ENCODE data around the gene DNAH2. TPM values are rescaled to one million over a fixed set of nuclear protein-coding genes. Genes with fewer than 3 reads are reported as not detected.

DNAH2 gene
- total and polyA plus RNA-seq, 2 donors (not counting 3 experiments of a cell fraction or from before 2014, with no cell fraction given): 0.10 to 0.11 TPM

DNA sequence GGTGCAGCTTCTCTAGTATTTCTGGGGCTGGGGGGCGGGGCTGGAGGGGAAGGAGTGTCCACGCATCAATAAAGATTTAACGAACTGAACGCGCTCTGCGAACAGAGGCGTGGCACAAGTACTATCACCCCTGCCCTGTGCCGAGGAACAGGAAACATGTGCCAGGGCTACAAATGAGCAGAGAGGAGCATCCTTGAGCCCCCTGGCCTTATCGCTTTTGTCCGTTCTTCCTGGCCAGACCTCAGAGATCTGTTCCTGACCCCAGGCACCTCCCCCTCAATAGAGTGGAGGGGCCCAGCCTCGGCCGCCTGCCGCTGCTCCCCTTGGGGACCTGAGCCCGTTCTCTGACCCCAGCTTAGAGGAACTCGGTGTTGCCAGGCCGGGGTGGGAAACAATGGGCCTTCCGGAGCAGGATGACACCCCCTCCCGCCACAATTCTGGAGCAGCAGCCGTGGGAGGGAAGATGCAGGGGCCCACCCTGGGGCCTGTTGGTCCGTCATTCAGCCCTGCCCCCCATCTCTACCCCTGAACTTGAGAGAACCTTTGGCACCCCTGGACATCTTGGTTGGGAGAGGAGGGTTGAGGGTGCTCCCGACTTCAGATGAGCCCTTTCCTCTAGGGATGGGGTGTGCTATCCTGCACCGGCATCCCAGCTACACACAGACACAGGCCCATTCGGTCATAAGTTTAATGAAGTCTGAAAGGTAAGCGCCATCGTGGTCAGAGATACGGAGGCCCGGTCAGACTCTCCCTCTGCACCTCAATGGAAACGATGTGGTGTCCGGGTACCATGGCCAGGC lies 138.7 kb downstream of the DNAH2 start:
- intact Hi-C loops (cut with micrococcal nuclease): loop anchor here (1.0 to 10.0 kb wide), 4 partner anchors 113 to 831 kb away; partner anchors contain the start of genes BCL6B, PHF23 and WRAP53
- peak; percentile 91 for FAIRE-seq
- Histone ChIP-seq H3K27me3 (ENCODE audit: control insufficient read depth in 2 of 2, insufficient read depth in 2 of 2, low read length in 2 of 2) (no peaks in the 10 kb centered on the region), H3K36me3 (ENCODE audit: control insufficient read depth in 2 of 2, extremely low read depth in 1 of 2, insufficient read depth in 2 of 2, low read length in 2 of 2) (peaks cover 0 to 11% of the 10 kb centered on the region in 2 experiments), H2AFZ (ENCODE audit: low read depth, low read length) (no peak overlapping the region), H3K9ac (replicated peaks; ENCODE audit: extremely low read depth, insufficient read depth, low read length) (peak overlapping the region; percentile 96), H4K20me1 (replicated peaks; ENCODE audit: control insufficient read depth, extremely low read depth, insufficient read depth, low read length) (no peaks in the 10 kb centered on the region), H3K9me3 (replicated peaks; ENCODE audit: control insufficient read depth, insufficient read depth, low read length) (no peaks in the 10 kb centered on the region), H3K9me1 (replicated peaks; ENCODE audit: control insufficient read depth, extremely low read depth, insufficient read depth, low read length) (no peaks in the 10 kb centered on the region), H3K4me1 (ENCODE audit: control insufficient read depth, extremely low read depth, insufficient read depth, low read length) (peaks cover 35% of the 10 kb centered on the region), H3K4me2 (ENCODE audit: insufficient read depth, low read length) (peak overlapping the region; percentile 72), H3K4me3 (replicated peaks in 1 of 3; ENCODE audit: insufficient read depth in 1 of 3, low read depth in 1 of 3, low read length in 3 of 3) (peak overlapping the region; percentile 1 to 53 (median 52)), H3K79me2 (ENCODE audit: control insufficient read depth, insufficient read depth, low read length) (peaks cover 2% of the 10 kb centered on the region), H3K27ac (ENCODE audit: insufficient read depth, low read depth, low read length) (peak overlapping the region; percentile 96)
- TF ChIP-seq POLR2A (IDR thresholded peaks at IDR 0.05; ENCODE audit: low read depth, low read length) (no peak), JUN (IDR thresholded peaks at IDR 0.05; ENCODE audit: borderline replicate concordance, insufficient read depth, insufficient read length, low read depth) (no peak), MYC (IDR thresholded peaks at IDR 0.05; ENCODE audit: low read depth, low read length) (peak; percentile 19), FOS (IDR thresholded peaks at IDR 0.05; ENCODE audit: borderline replicate concordance, insufficient read depth, low read length) (no peak), GATA2 (IDR thresholded peaks at IDR 0.05; ENCODE audit: insufficient read depth, insufficient read length, low read depth, low read length) (peak; percentile 33), EZH2 (IDR thresholded peaks at IDR 0.05; ENCODE audit: borderline replicate concordance, low read depth, low read length, severe bottlenecking) (no peak), POLR2AphosphoS5 (IDR thresholded peaks at IDR 0.05; ENCODE audit: insufficient read depth, low read depth, low read length) (peak; percentile 41)
- TF ChIP-seq, protein P1, sequence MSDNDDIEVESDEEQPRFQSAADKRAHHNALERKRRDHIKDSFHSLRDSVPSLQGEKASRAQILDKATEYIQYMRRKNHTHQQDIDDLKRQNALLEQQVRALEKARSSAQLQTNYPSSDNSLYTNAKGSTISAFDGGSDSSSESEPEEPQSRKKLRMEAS (IDR thresholded peaks at IDR 0.05; ENCODE audit: insufficient read depth, insufficient read length): peak; percentile 35
- TF ChIP-seq, protein P2, sequence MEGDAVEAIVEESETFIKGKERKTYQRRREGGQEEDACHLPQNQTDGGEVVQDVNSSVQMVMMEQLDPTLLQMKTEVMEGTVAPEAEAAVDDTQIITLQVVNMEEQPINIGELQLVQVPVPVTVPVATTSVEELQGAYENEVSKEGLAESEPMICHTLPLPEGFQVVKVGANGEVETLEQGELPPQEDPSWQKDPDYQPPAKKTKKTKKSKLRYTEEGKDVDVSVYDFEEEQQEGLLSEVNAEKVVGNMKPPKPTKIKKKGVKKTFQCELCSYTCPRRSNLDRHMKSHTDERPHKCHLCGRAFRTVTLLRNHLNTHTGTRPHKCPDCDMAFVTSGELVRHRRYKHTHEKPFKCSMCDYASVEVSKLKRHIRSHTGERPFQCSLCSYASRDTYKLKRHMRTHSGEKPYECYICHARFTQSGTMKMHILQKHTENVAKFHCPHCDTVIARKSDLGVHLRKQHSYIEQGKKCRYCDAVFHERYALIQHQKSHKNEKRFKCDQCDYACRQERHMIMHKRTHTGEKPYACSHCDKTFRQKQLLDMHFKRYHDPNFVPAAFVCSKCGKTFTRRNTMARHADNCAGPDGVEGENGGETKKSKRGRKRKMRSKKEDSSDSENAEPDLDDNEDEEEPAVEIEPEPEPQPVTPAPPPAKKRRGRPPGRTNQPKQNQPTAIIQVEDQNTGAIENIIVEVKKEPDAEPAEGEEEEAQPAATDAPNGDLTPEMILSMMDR (IDR thresholded peaks at IDR 0.05; ENCODE audit: extremely low read depth in 1 of 2, insufficient read depth in 1 of 2, low read depth in 1 of 2, low read length in 2 of 2): no peak
- CTCF ChIA-PET: interaction anchor here (0.7 to 3.1 kb wide), 9 partner anchors 14 to 606 kb away, joined by 3 to 28 read pairs (median 4); partner anchors contain the start of gene KDM6B
- DNase-seq (ENCODE audit: low read depth, low spot score): peak; percentile 79
- POLR2A ChIA-PET: interaction anchor here (1.0 to 1.4 kb wide), 4 partner anchors 11 to 19 kb away, joined by 3 to 8 read pairs (median 4); no protein-coding TSS in a partner anchor
- dilution Hi-C loops (cut with MboI; ENCODE audit: extremely low pct_ligation_motif_present, low sequenced_read_pairs): no loop called here
- BruUV-seq (replicated peaks): no TSS peak
